Karpas-422 (cell line): ENCODE results near the gene ITGA2B. TPM values are rescaled to one million over a fixed set of nuclear protein-coding genes. Genes with fewer than 3 reads are reported as not detected.

Experiments
- DNase-seq: peaks from one replicate; pipeline ENCODE4 v3.0.0-alpha.2; 2015
- H2AFZ ChIP-seq: fragments of 200-600 bp; sonication (generic); 2 replicates; pipeline ENCODE4 v1.6.1; 2014; ENCODE audit warnings: antibody characterized with exemption, low read length, mixed read lengths
- H3K27ac ChIP-seq: fragments of 200-600 bp; sonication (generic); 2 replicates; pipeline ENCODE4 v1.5.1; 2014; ENCODE audit warnings: mild to moderate bottlenecking, low read length, moderate library complexity
- H3K27me3 ChIP-seq: fragments of 200-600 bp; sonication (generic); 2 replicates; pipeline ENCODE4 v1.6.1; 2014; ENCODE audit warnings: low read length, mixed read lengths
- H3K36me3 ChIP-seq: fragments of 200-600 bp; sonication (generic); 2 replicates; pipeline ENCODE4 v1.6.1; 2014; ENCODE audit warnings: low read length, mixed read lengths; ENCODE audit not compliant: insufficient read depth
- H3K4me1 ChIP-seq: fragments of 200-600 bp; sonication (generic); 2 replicates; pipeline ENCODE4 v1.6.1; 2014; ENCODE audit warnings: mild to moderate bottlenecking, low read length, mixed read lengths
- H3K4me2 ChIP-seq: fragments of 200-600 bp; sonication (generic); 2 replicates; pipeline ENCODE4 v1.6.1; 2014; ENCODE audit warnings: low read length, low read depth, mild to moderate bottlenecking; ENCODE audit not compliant: poor library complexity, severe bottlenecking
- H3K4me3 ChIP-seq: fragments of 200-600 bp; sonication (generic); 2 replicates; pipeline ENCODE4 v1.5.1; 2014; ENCODE audit warnings: mild to moderate bottlenecking, antibody characterized with exemption, low read length, mixed read lengths
- H3K79me2 ChIP-seq: fragments of 200-600 bp; sonication (generic); 2 replicates; pipeline ENCODE4 v1.6.1; 2014; ENCODE audit warnings: mild to moderate bottlenecking, low read length, mixed read lengths
- H3K9ac ChIP-seq: fragments of 200-600 bp; sonication (generic); 2 replicates; pipeline ENCODE4 v1.6.0; 2014; ENCODE audit warnings: low read length
- H3K9me2 ChIP-seq: fragments of 200-600 bp; sonication (generic), shearing (Covaris generic); replicated peaks from 2 replicates; pipeline ENCODE4 v1.6.0; 2014; ENCODE audit warnings: mild to moderate bottlenecking, low read length, moderate library complexity; ENCODE audit not compliant: insufficient read depth
- H3K9me3 ChIP-seq: fragments of 300-700, 200-600 bp; sonication (generic); 2 replicates; pipeline ENCODE4 v1.6.1; 2014; ENCODE audit warnings: low read length, mixed read lengths
- H4K20me1 ChIP-seq: fragments of 200-600 bp; sonication (generic); 2 replicates; pipeline ENCODE4 v1.6.1; 2014; ENCODE audit warnings: mild to moderate bottlenecking, antibody characterized with exemption, low read length, low read depth; ENCODE audit not compliant: insufficient read depth
- total RNA-seq: library from RNA; depleted of rRNA; stranded (reverse); fragments of >200 nt; shearing (Covaris generic); gene quantifications from 2 replicates; pipeline ENCODE4 v1.2.3, GENCODE V29; 2014; ENCODE audit warnings: low replicate concordance

The ITGA2B gene
- total RNA-seq, 1 experiment from 2014 or later, result 0.26 TPM

GRCh38 chr17:44414394-44415155 lies 25.1 kb upstream of the ITGA2B start:
- H3K9me3 ChIP-seq, result no peaks in the 10 kb centered on the region
- peaks cover 22% of the 10 kb centered on the region; the same call in 1 of the 2 replicates for H3K36me3 ChIP-seq
- no peaks in the 10 kb centered on the region for H3K9me2 ChIP-seq
- H3K4me3 ChIP-seq, result no peak overlapping the region
- H3K4me1 ChIP-seq, result no peaks in the 10 kb centered on the region
- no peak overlapping the region for H3K27ac ChIP-seq
- no peak overlapping the region for H3K9ac ChIP-seq
- H3K27me3 ChIP-seq, result no peaks in the 10 kb centered on the region
- no peak overlapping the region for H2AFZ ChIP-seq
- no peak overlapping the region for H3K4me2 ChIP-seq
- H3K79me2 ChIP-seq, result peaks cover 16% of the 10 kb centered on the region
- H4K20me1 ChIP-seq, result no peaks in the 10 kb centered on the region
- no peak for DNase-seq

- Histone ChIP-seq H3K27ac (no peak overlapping the region), H3K4me3 (no peak overlapping the region)
Measured at GRCh38 chr17:44409309-44410028, 20.0 kb upstream of the ITGA2B start.

DNA sequence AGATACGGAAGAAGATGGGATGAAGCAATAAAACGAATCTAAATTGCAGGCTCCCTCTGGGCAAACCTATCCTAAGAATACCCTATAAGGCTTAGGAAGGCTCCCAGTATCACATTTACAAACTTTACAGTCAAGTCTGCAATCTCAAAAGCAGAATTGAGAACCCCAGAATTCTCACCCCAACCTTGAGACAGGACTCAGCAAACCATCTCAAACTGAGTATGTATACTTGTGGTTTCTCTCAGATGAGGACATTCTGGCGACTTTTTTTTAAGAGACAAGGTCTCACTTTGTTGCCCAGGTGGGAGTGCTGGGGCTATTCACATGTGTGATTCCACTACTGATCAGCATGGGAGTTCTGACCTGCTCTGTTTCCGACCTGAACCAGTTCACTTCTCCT lies 19.3 kb upstream of the ITGA2B start:
- Histone ChIP-seq H2AFZ (no peak overlapping the region), H3K4me1 (no peaks in the 10 kb centered on the region), H3K27me3 (no peaks in the 10 kb centered on the region), H3K27ac (no peak overlapping the region), H3K4me2 (no peak overlapping the region), H3K9me3 (no peaks in the 10 kb centered on the region), H3K79me2 (peaks cover 23% of the 10 kb centered on the region), H4K20me1 (no peaks in the 10 kb centered on the region), H3K4me3 (no peak overlapping the region), H3K36me3 (0 out of 2 replicates have a peak, but pooled peaks cover 4% of the 10 kb centered on the region), H3K9ac (no peak overlapping the region), H3K9me2 (no peaks in the 10 kb centered on the region)
- no peak for DNase-seq

More at GRCh38 chr17:44409309-44410028, 20.0 kb upstream of the ITGA2B start:
- peaks cover 23% of the 10 kb centered on the region for H3K79me2 ChIP-seq
- H3K9ac ChIP-seq, result no peak overlapping the region
- no peaks in the 10 kb centered on the region for H3K9me3 ChIP-seq
- no peak overlapping the region for H3K4me2 ChIP-seq
- H3K9me2 ChIP-seq, result no peaks in the 10 kb centered on the region
- no peak for DNase-seq
- no peaks in the 10 kb centered on the region for H4K20me1 ChIP-seq
- no peak overlapping the region for H2AFZ ChIP-seq
- H3K27me3 ChIP-seq, result no peaks in the 10 kb centered on the region
- no peaks in the 10 kb centered on the region for H3K4me1 ChIP-seq
- H3K36me3 ChIP-seq, result 0 out of 2 replicates have a peak, but pooled peaks cover 4% of the 10 kb centered on the region

DNA sequence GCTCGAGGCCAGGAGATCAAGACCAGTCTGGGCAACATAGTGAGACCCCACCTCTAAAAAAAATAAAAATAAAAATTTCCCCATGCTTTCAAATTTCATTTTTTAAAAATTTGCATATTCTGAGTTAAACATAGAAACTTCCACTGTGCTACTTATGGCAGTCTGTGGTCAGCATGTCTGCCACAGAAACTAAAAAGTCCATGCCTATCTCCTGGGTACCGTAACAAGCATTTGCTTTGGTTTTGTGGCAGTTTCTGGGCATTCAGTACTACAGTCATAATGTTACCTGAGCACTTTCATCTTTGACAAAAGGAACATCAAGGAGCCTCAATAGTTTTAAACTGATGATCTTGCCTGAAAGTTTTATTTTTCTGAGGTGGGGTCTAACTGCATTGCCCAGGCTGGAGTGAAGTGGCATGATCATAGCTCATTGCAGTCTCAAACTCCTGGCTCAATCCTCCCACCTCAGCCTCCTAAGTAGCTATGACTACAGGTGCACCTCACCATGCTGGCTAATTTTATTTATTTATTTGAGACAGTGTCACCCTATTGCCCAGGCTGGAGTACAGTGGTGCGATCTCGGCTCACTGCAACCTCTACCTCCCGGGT lies 13.2 kb upstream of the ITGA2B start:
- Histone ChIP-seq H3K9me3 (no peaks in the 10 kb centered on the region), H3K9ac (no peak overlapping the region), H2AFZ (no peak overlapping the region), H4K20me1 (no peaks in the 10 kb centered on the region), H3K36me3 (peaks cover 19% of the 10 kb centered on the region; the same call in 1 of the 2 replicates), H3K4me3 (no peak overlapping the region), H3K9me2 (no peaks in the 10 kb centered on the region), H3K27ac (no peak overlapping the region), H3K79me2 (no peaks in the 10 kb centered on the region), H3K4me2 (no peak overlapping the region), H3K4me1 (peaks cover 4% of the 10 kb centered on the region), H3K27me3 (no peaks in the 10 kb centered on the region)
- no peak for DNase-seq

- no peak overlapping the region for H3K9ac ChIP-seq
Measured at GRCh38 chr17:44400226-44400847, 10.9 kb upstream of the ITGA2B start.

DNA sequence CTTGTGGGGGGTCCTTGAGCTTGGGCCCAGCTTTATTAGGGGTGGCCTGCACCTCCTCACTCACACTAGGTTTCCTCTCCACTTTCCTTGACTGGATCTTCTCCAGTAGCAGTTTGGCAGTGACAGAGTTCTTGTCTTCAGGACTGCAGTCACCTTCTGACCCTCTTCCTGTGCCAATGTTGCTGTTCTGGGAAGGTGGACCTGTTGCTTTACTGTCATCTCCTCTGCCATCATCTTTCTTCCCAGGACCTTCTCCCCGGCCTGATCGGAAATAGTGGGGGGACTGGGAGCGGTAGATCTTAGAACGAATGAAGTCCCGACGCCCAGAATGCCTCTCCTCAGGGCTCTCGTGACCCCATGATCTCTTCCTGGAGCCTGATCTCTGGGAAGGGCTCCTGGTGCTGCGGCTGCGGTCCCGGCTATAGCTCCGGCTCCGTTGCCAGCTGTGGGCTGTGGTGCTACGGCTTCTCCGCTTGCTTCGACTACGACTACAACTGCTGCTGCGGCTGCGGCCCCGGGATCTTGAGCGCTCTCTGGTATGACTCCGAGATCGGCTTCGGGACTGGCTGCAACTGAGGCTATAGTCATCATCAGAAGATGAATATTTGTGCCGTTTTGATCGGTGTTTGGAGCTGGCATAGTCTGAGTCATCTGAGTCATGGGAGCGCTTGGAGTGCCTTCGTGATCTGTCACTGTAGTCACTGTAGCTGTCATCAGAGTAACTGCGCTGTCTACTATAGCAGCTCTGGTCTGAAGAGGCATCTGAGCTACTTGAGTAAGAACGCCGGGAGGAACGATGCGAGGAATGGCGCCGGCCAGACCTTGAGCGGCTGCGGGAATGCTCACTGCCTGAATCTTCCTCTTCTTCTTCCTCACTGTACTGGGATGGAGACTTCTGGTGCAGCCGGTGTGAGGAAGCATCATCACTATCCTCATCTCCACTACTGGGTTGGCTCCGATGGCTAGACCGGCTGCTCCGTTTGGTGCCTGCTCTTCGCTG lies 9.5 kb upstream of the ITGA2B start:
- no peak overlapping the region for H3K4me2 ChIP-seq
- peaks cover 16% of the 10 kb centered on the region; the same call in 1 of the 2 replicates for H3K36me3 ChIP-seq
- no peak overlapping the region for H3K4me3 ChIP-seq
- H3K9me3 ChIP-seq, result no peaks in the 10 kb centered on the region
- H3K79me2 ChIP-seq, result no peaks in the 10 kb centered on the region
- no peak for DNase-seq
- no peaks in the 10 kb centered on the region for H3K27me3 ChIP-seq
- H3K27ac ChIP-seq, result no peak overlapping the region
- no peak overlapping the region for H3K9ac ChIP-seq
- no peaks in the 10 kb centered on the region for H3K9me2 ChIP-seq
- no peaks in the 10 kb centered on the region for H4K20me1 ChIP-seq
- peaks cover 4% of the 10 kb centered on the region for H3K4me1 ChIP-seq
- no peak overlapping the region for H2AFZ ChIP-seq

More at GRCh38 chr17:44400226-44400847, 10.9 kb upstream of the ITGA2B start:
- Histone ChIP-seq H2AFZ (no peak overlapping the region), H3K4me3 (no peak overlapping the region), H3K36me3 (peaks cover 16% of the 10 kb centered on the region; the same call in 1 of the 2 replicates), H3K27ac (no peak overlapping the region), H3K9me3 (no peaks in the 10 kb centered on the region), H3K4me2 (no peak overlapping the region), H3K4me1 (peaks cover 4% of the 10 kb centered on the region), H3K9me2 (no peaks in the 10 kb centered on the region), H3K27me3 (no peaks in the 10 kb centered on the region), H3K79me2 (no peaks in the 10 kb centered on the region), H4K20me1 (no peaks in the 10 kb centered on the region)
- peak; percentile 66 for DNase-seq
